ENCODE results near the gene BASP1.

DNA sequence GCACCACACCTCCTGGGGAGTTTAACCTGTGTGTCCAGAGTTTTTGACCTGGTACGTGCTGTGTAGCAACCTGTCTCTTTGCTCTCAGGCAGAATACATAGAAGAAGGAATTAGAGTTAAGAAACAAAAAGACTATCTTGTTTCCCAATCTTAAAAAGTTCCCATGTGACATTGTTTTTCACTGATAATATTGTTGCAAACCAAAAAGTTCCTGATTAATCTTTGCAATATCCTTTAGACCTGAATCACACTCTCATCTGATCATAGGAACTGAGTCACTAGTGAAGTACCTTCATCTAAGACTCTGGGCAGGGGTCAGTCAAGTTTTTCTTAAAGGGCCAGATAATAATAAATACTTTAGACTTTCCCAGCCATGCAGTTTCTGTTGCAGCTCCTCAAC, 35.1 kb downstream of the BASP1 start:
- TF ChIP-seq, protein P1, sequence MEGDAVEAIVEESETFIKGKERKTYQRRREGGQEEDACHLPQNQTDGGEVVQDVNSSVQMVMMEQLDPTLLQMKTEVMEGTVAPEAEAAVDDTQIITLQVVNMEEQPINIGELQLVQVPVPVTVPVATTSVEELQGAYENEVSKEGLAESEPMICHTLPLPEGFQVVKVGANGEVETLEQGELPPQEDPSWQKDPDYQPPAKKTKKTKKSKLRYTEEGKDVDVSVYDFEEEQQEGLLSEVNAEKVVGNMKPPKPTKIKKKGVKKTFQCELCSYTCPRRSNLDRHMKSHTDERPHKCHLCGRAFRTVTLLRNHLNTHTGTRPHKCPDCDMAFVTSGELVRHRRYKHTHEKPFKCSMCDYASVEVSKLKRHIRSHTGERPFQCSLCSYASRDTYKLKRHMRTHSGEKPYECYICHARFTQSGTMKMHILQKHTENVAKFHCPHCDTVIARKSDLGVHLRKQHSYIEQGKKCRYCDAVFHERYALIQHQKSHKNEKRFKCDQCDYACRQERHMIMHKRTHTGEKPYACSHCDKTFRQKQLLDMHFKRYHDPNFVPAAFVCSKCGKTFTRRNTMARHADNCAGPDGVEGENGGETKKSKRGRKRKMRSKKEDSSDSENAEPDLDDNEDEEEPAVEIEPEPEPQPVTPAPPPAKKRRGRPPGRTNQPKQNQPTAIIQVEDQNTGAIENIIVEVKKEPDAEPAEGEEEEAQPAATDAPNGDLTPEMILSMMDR (IDR thresholded peaks at IDR 0.05; ENCODE audit: insufficient read depth, low read length) = no peak
- TF ChIP-seq POLR2AphosphoS5 (IDR thresholded peaks at IDR 0.05; ENCODE audit: low read depth) = no peak
- TF ChIP-seq SPI1 (IDR thresholded peaks at IDR 0.05; ENCODE audit: borderline replicate concordance, low read depth) = no peak
